Activated CD4-positive, alpha-beta T cell treated with anti-CD3 and anti-CD28 coated beads for 24 hours (primary cell): Measurements from ENCODE around the gene LILRB1.
"Not testable (repeated sequence)": the region's sequence is repeated elsewhere in the genome, so short reads cannot be mapped to it uniquely, and the experiment has no call there.

Experiments used
- DNase-seq, 2 donors: peaks; one replicate each; pipeline ENCODE4 v3.0.0-alpha.2; 2020; ENCODE audit warnings: low read depth in 2 of 2

The LILRB1 gene

GRCh38 chr19:54661846-54662481 is 31.7 kb downstream of the LILRB1 start:
- no peak for DNase-seq

- DNase-seq: no peak
Observed at GRCh38 chr19:54662730-54663129, 32.4 kb downstream of the LILRB1 start, which contains the start of gene LILRB4. LILRB4 (plus strand) TSS chr19:54662985; CDS start chr19:54663034, 49 bp downstream.

GRCh38 chr19:54665530-54665929 is 35.2 kb downstream of the LILRB1 start:
- DNase-seq: no peak

- DNase-seq: no peak
Observed at GRCh38 chr19:54667217-54667616, 36.9 kb downstream of the LILRB1 start.

- no peak for DNase-seq
Observed at GRCh38 chr19:54668353-54668752, 38.1 kb downstream of the LILRB1 start.

GRCh38 chr19:54670576-54671357 is 40.5 kb downstream of the LILRB1 start:
- DNase-seq: no peak

GRCh38 chr19:54673222-54673621 is 42.9 kb downstream of the LILRB1 start:
- DNase-seq: no peak

GRCh38 chr19:54674021-54674617 is 43.8 kb downstream of the LILRB1 start:
- no peak for DNase-seq

GRCh38 chr19:54676210-54676834 is 46.0 kb downstream of the LILRB1 start:
- DNase-seq: not testable (repeated sequence)

- no peak for DNase-seq
Observed at GRCh38 chr19:54677217-54677616, 46.9 kb downstream of the LILRB1 start.

GRCh38 chr19:54681596-54681995 is 51.3 kb downstream of the LILRB1 start:
- DNase-seq: not testable (repeated sequence)

- DNase-seq: no peak
Observed at GRCh38 chr19:54682306-54682856, 52.1 kb downstream of the LILRB1 start.

GRCh38 chr19:54684527-54684926 is 54.2 kb downstream of the LILRB1 start:
- DNase-seq: no peak
